Activated CD4-positive, alpha-beta T cell treated with anti-CD3 and anti-CD28 coated beads, Interleukin-2, Interleukin-6, amounts not matched to agents 100 ng/mL and 50 ng/mL, durations not matched to agents 16 hours and 8 hours (primary cell): ENCODE data around the gene LARP7.
A peak's percentile ranks its signal among the peaks of the same experiment; 100 is the strongest.
"Not testable (repeated sequence)": the region's sequence is repeated elsewhere in the genome, so short reads cannot be mapped to it uniquely, and the experiment has no call there.

Experiments used
- DNase-seq: peaks from one replicate; pipeline ENCODE4 v3.0.0-alpha.2; 2020

LARP7 gene

GRCh38 chr4:112651641-112652040 lies 14.7 kb downstream of the LARP7 start:
- DNase-seq, result no peak

- DNase-seq, result no peak
These were observed 15.3 kb downstream of the LARP7 start for GRCh38 chr4:112652216-112652615.

- DNase-seq, result no peak
These were observed 18.3 kb downstream of the LARP7 start for GRCh38 chr4:112655270-112655669.

GRCh38 chr4:112656115-112656514 lies 19.2 kb downstream of the LARP7 start:
- not testable (repeated sequence) for DNase-seq

- DNase-seq, result no peak
These were observed 27.7 kb downstream of the LARP7 start for GRCh38 chr4:112664611-112665010.

- DNase-seq, result no peak
These were observed 31.2 kb downstream of the LARP7 start for GRCh38 chr4:112668131-112668530.

- DNase-seq, result no peak
These were observed 36.1 kb downstream of the LARP7 start for GRCh38 chr4:112673076-112673475.

- DNase-seq, result no peak
These were observed 36.7 kb downstream of the LARP7 start for GRCh38 chr4:112673686-112674085.

- DNase-seq, result no peak
These were observed 37.4 kb downstream of the LARP7 start for GRCh38 chr4:112674376-112674775.

GRCh38 chr4:112677519-112678091 lies 40.7 kb downstream of the LARP7 start:
- DNase-seq, result no peak

GRCh38 chr4:112680996-112681395 lies 44.1 kb downstream of the LARP7 start:
- no peak for DNase-seq

GRCh38 chr4:112693507-112693906 lies 56.6 kb downstream of the LARP7 start:
- no peak for DNase-seq

- no peak for DNase-seq
These were observed 63.7 kb downstream of the LARP7 start for GRCh38 chr4:112700679-112701078.

- DNase-seq, result no peak
These were observed 65.9 kb downstream of the LARP7 start for GRCh38 chr4:112702892-112703291.

- DNase-seq, result no peak
These were observed 67.4 kb downstream of the LARP7 start for GRCh38 chr4:112704322-112704721.

GRCh38 chr4:112704991-112705845 lies 68.3 kb downstream of the LARP7 start:
- DNase-seq, result peak; percentile 8

GRCh38 chr4:112705891-112706839 lies 69.2 kb downstream of the LARP7 start:
- DNase-seq, result peak; percentile 51

- no peak for DNase-seq
These were observed 69.9 kb downstream of the LARP7 start for GRCh38 chr4:112706840-112707207.
